Measurements from ENCODE around the gene KRTAP19-6. TPM values are rescaled to one million over a fixed set of nuclear protein-coding genes. Genes with fewer than 3 reads are reported as not detected.

Gene KRTAP19-6
- total RNA-seq, 1 donor from 2014 or later: not detected

Other genes with a start within 250 kb of the KRTAP19-6 start
- not detected in 2 replicates for gene KRTAP26-1, start 221.5 kb downstream of the KRTAP19-6 start, total RNA-seq
- gene KRTAP27-1, start 204.2 kb downstream of the KRTAP19-6 start, total RNA-seq: not detected in 2 replicates
- not detected in 2 replicates for gene KRTAP23-1, start 193.3 kb downstream of the KRTAP19-6 start, total RNA-seq
- gene KRTAP13-2, start 169.6 kb downstream of the KRTAP19-6 start, total RNA-seq: not detected in 2 replicates
- gene KRTAP13-1, start 145.8 kb downstream of the KRTAP19-6 start, total RNA-seq: not detected in 2 replicates
- not detected in 2 replicates for gene KRTAP13-3, start 115.9 kb downstream of the KRTAP19-6 start, total RNA-seq
- gene KRTAP13-4, start 111.6 kb downstream of the KRTAP19-6 start, total RNA-seq: not detected in 2 replicates
- gene KRTAP15-1, start 101.6 kb downstream of the KRTAP19-6 start, total RNA-seq: not detected in 2 replicates
- gene KRTAP19-1, start 61.5 kb downstream of the KRTAP19-6 start, total RNA-seq: not detected in 2 replicates
- gene KRTAP19-2, start 54.4 kb downstream of the KRTAP19-6 start, total RNA-seq: not detected in 2 replicates
- gene KRTAP19-3, start 49.9 kb downstream of the KRTAP19-6 start, total RNA-seq: not detected in 2 replicates
- not detected in 2 replicates for gene KRTAP19-4, start 44.7 kb downstream of the KRTAP19-6 start, total RNA-seq
- not detected in 2 replicates for gene KRTAP19-5, start 39.7 kb downstream of the KRTAP19-6 start, total RNA-seq
- not detected in 2 replicates for gene KRTAP19-7, start 19.4 kb upstream of the KRTAP19-6 start, total RNA-seq
- not detected in 2 replicates for gene KRTAP22-2, start 48.5 kb upstream of the KRTAP19-6 start, total RNA-seq
- not detected in 2 replicates for gene KRTAP6-3, start 50.6 kb upstream of the KRTAP19-6 start, total RNA-seq
- not detected in 2 replicates for gene KRTAP6-2, start 57.0 kb upstream of the KRTAP19-6 start, total RNA-seq
- not detected in 2 replicates for gene KRTAP22-1, start 59.2 kb upstream of the KRTAP19-6 start, total RNA-seq
- not detected in 2 replicates for gene KRTAP6-1, start 72.1 kb upstream of the KRTAP19-6 start, total RNA-seq
- gene KRTAP20-1, start 74.6 kb upstream of the KRTAP19-6 start, total RNA-seq: not detected in 2 replicates
- gene KRTAP20-4, start 78.8 kb upstream of the KRTAP19-6 start, total RNA-seq: not detected in 2 replicates
- not detected in 2 replicates for gene KRTAP20-2, start 93.3 kb upstream of the KRTAP19-6 start, total RNA-seq
- gene KRTAP20-3, start 101.0 kb upstream of the KRTAP19-6 start, total RNA-seq: not detected in 2 replicates
- not detected in 2 replicates for gene KRTAP21-3, start 176.9 kb upstream of the KRTAP19-6 start, total RNA-seq
- gene KRTAP21-2, start 205.4 kb upstream of the KRTAP19-6 start, total RNA-seq: not detected in 2 replicates
- gene KRTAP21-1, start 213.6 kb upstream of the KRTAP19-6 start, total RNA-seq: not detected in 2 replicates